Mesenchymal stem cell (in vitro differentiated cells and primary cell): ENCODE results near the gene LTF.
"Not testable (repeated sequence)": the region's sequence is repeated elsewhere in the genome, so short reads cannot be mapped to it uniquely, and the experiment has no call there.

Experiments
- DNase-seq: peaks from one replicate; pipeline ENCODE4 v3.0.0-alpha.2; 2013
- H2AFZ ChIP-seq: one replicate; pipeline ENCODE4 v1.6.1; 2013; ENCODE audit warnings: low read depth, mild to moderate bottlenecking, control low read depth, inconsistent platforms, low read length, moderate library complexity
- H2AK5ac ChIP-seq: 2 replicates; pipeline ENCODE4 v1.6.1; 2013; ENCODE audit warnings: low read length, moderate library complexity, mild to moderate bottlenecking, inconsistent platforms; ENCODE audit not compliant: severe bottlenecking
- H2BK120ac ChIP-seq: one replicate; pipeline ENCODE4 v1.6.1; 2013; ENCODE audit warnings: low read depth, mild to moderate bottlenecking, inconsistent platforms, low read length, moderate library complexity
- H2BK12ac ChIP-seq, 2 experiments: one replicate each; pipeline ENCODE4 v1.6.1; 2013; ENCODE audit warnings: inconsistent platforms in 2 of 2, low read length in 2 of 2, mild to moderate bottlenecking in 2 of 2, moderate library complexity in 2 of 2, control low read depth in 1 of 2
- H2BK15ac ChIP-seq: one replicate; pipeline ENCODE4 v1.6.1; 2013; ENCODE audit warnings: mild to moderate bottlenecking, low read depth, inconsistent platforms; ENCODE audit not compliant: poor library complexity, severe bottlenecking
- H2BK5ac ChIP-seq: 2 replicates; pipeline ENCODE4 v1.6.1; 2013; ENCODE audit warnings: low read depth, mild to moderate bottlenecking, low read length, control low read depth, inconsistent platforms; ENCODE audit not compliant: poor library complexity, severe bottlenecking
- H3K14ac ChIP-seq, 2 experiments: one replicate each; pipeline ENCODE4 v1.6.1; 2013; ENCODE audit warnings: inconsistent platforms in 2 of 2, low read length in 2 of 2, control low read depth in 1 of 2, mild to moderate bottlenecking in 1 of 2, moderate library complexity in 1 of 2
- H3K18ac ChIP-seq, 2 experiments: one replicate each; pipeline ENCODE4 v1.6.1; 2013; ENCODE audit warnings: inconsistent platforms in 2 of 2, low read length in 2 of 2, control low read depth in 1 of 2, low read depth in 1 of 2, mild to moderate bottlenecking in 1 of 2
- H3K23ac ChIP-seq, 2 experiments: one replicate each; pipeline ENCODE4 v1.6.1; 2013; ENCODE audit warnings: inconsistent platforms in 2 of 2, low read length in 2 of 2, mild to moderate bottlenecking in 2 of 2, moderate library complexity in 2 of 2, control low read depth in 1 of 2
- H3K27ac ChIP-seq: 2 replicates; pipeline ENCODE4 v1.5.1; 2013; ENCODE audit warnings: mild to moderate bottlenecking, moderate library complexity, low read length, control low read depth, inconsistent platforms; ENCODE audit not compliant: poor library complexity, severe bottlenecking
- H3K27me3 ChIP-seq, 2 experiments: 2 replicates each; pipeline versions ENCODE4 v1.6.1 to v1.7.0; 2013; ENCODE audit warnings: low read length in 2 of 2, mild to moderate bottlenecking in 2 of 2, moderate library complexity in 2 of 2, control low read depth in 1 of 2, inconsistent platforms in 1 of 2; ENCODE audit not compliant: control insufficient read depth in 1 of 2, insufficient read depth in 1 of 2
- H3K36me3 ChIP-seq, 2 experiments: 2 replicates each; pipeline versions ENCODE4 v1.6.1 to v1.7.0; 2013; ENCODE audit warnings: low read length in 2 of 2, control low read depth in 1 of 2, inconsistent platforms in 1 of 2, low read depth in 1 of 2, mild to moderate bottlenecking in 1 of 2; ENCODE audit not compliant: insufficient read depth in 2 of 2, control insufficient read depth in 1 of 2
- H3K4ac ChIP-seq, 2 experiments: one replicate each; pipeline ENCODE4 v1.6.1; 2013; ENCODE audit warnings: inconsistent platforms in 2 of 2, low read length in 2 of 2, mild to moderate bottlenecking in 2 of 2, moderate library complexity in 2 of 2, control low read depth in 1 of 2, low read depth in 1 of 2
- H3K4me1 ChIP-seq: 2 replicates; pipeline ENCODE4 v1.6.1; 2013; ENCODE audit warnings: low read depth, low read length, control low read depth; ENCODE audit not compliant: control insufficient read depth, insufficient read depth
- H3K4me2 ChIP-seq: 2 replicates; pipeline ENCODE4 v1.6.1; 2013; ENCODE audit warnings: low read length, mild to moderate bottlenecking, inconsistent platforms; ENCODE audit not compliant: poor library complexity, severe bottlenecking
- H3K4me3 ChIP-seq, 2 experiments: 2 replicates each; pipeline versions ENCODE4 v1.5.1 to v1.7.0; 2013; ENCODE audit warnings: low read length in 2 of 2, mild to moderate bottlenecking in 2 of 2, control low read depth in 1 of 2, low read depth in 1 of 2; ENCODE audit not compliant: insufficient read depth in 1 of 2
- H3K79me1 ChIP-seq: replicated peaks from 2 replicates; pipeline ENCODE4 v1.6.1; 2013; ENCODE audit warnings: mild to moderate bottlenecking, control low read depth, low read length, inconsistent platforms; ENCODE audit not compliant: poor library complexity, severe bottlenecking
- H3K9ac ChIP-seq: 2 replicates; pipeline ENCODE4 v1.7.0; 2013; ENCODE audit warnings: mild to moderate bottlenecking, low read length, moderate library complexity
- H3K9me3 ChIP-seq: 2 replicates; pipeline ENCODE4 v1.7.0; 2013; ENCODE audit warnings: mild to moderate bottlenecking, low read length; ENCODE audit not compliant: control insufficient read depth
- H4K8ac ChIP-seq: one replicate; pipeline ENCODE4 v1.6.1; 2013; ENCODE audit warnings: inconsistent platforms, mild to moderate bottlenecking, low read length, moderate library complexity
- H4K91ac ChIP-seq: one replicate; pipeline ENCODE4 v1.6.1; 2013; ENCODE audit warnings: mild to moderate bottlenecking, low read length, inconsistent platforms
- WGBS: methylation state at CpG from one replicate; pipeline ENCODE4 v1.1.7; 2013; ENCODE audit warnings: mixed read lengths; 5-methylcytosine and 5-hydroxymethylcytosine counted together

Gene LTF

GRCh38 chr3:46433841-46434240 lies 30.9 kb downstream of the LTF start:
- Histone ChIP-seq H2AFZ (no peak overlapping the region), H3K4me1 (no peaks in the 10 kb centered on the region), H3K4ac (no peak overlapping the region), H2BK15ac (no peak overlapping the region), H4K8ac (no peak overlapping the region), H3K14ac (no peak overlapping the region), H4K91ac (no peak overlapping the region), H2BK120ac (no peak overlapping the region), H3K23ac (no peak overlapping the region), H3K9me3 (no peaks in the 10 kb centered on the region), H3K4me3 (no peak overlapping the region), H3K18ac (no peak overlapping the region), H3K27ac (no peak overlapping the region), H3K9ac (no peak overlapping the region), H3K79me1 (no peaks in the 10 kb centered on the region), H3K4me2 (no peak overlapping the region), H3K27me3 (peaks cover 17 to 27% of the 10 kb centered on the region in 2 experiments), H2BK12ac (no peak overlapping the region), H3K36me3 (no peaks in the 10 kb centered on the region), H2AK5ac (no peak overlapping the region), H2BK5ac (no peak overlapping the region)
- WGBS = no CpG with 5 or more reads among the region's 1 CpG
- DNase-seq = no peak

GRCh38 chr3:46433118-46433517 lies 31.6 kb downstream of the LTF start:
- peaks cover 17 to 27% of the 10 kb centered on the region in 2 experiments for H3K27me3 ChIP-seq
- H3K14ac ChIP-seq = peak overlapping the region in 1 of 2 experiments; percentile 17
- not testable (repeated sequence) for H2BK12ac ChIP-seq, H4K91ac ChIP-seq, H2AFZ ChIP-seq, H3K9ac ChIP-seq, H3K23ac ChIP-seq, H3K4ac ChIP-seq, H3K36me3 ChIP-seq, H3K79me1 ChIP-seq, H3K27ac ChIP-seq, H3K4me2 ChIP-seq, H3K4me1 ChIP-seq, DNase-seq, H3K4me3 ChIP-seq, H2BK5ac ChIP-seq, H4K8ac ChIP-seq, H2BK120ac ChIP-seq, H2BK15ac ChIP-seq, H2AK5ac ChIP-seq, H3K9me3 ChIP-seq
- peak overlapping the region in 1 of 2 experiments; percentile 7 for H3K18ac ChIP-seq
- WGBS = 46% methylated on average over 4 of the region's 4 CpGs

GRCh38 chr3:46431905-46432304 lies 32.8 kb downstream of the LTF start:
- H2AFZ ChIP-seq, H3K27ac ChIP-seq, H3K4me1 ChIP-seq, H3K79me1 ChIP-seq, H4K8ac ChIP-seq, H3K4me2 ChIP-seq, H3K9ac ChIP-seq, H2BK12ac ChIP-seq, H2BK15ac ChIP-seq, H2BK120ac ChIP-seq, H2AK5ac ChIP-seq, H3K4ac ChIP-seq, H3K4me3 ChIP-seq, H3K14ac ChIP-seq, H3K36me3 ChIP-seq, H3K18ac ChIP-seq, H2BK5ac ChIP-seq, H4K91ac ChIP-seq, DNase-seq, H3K23ac ChIP-seq, H3K9me3 ChIP-seq: not testable (repeated sequence)
- 87% methylated on average over 4 of the region's 5 CpGs for WGBS
- H3K27me3 ChIP-seq = peaks cover 17 to 27% of the 10 kb centered on the region in 2 experiments

DNA sequence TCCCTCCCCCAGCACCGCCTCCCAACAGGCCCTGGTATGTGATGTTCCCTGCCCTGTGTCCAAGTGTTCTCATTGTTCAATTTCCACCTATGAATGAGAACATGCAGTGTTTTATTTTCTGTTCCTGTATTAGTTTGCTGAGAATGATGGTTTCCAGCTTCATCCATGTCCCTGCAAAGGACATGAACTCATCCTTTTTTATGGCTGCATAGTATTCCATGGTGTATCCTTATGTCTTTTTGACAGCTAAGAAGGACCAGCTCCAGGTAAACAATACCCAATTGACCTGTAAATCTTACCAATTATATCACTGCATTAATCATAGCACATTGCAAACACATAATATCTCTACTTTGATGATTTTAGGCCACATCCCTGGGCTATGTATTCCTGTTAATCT lies 33.8 kb downstream of the LTF start:
- H2AFZ ChIP-seq, H3K9ac ChIP-seq, H3K79me1 ChIP-seq, H2BK5ac ChIP-seq, H4K8ac ChIP-seq, H3K23ac ChIP-seq, H3K36me3 ChIP-seq, H3K9me3 ChIP-seq, H3K14ac ChIP-seq, H2BK120ac ChIP-seq, H2BK12ac ChIP-seq, H3K4me1 ChIP-seq, DNase-seq, H3K4me3 ChIP-seq, H3K18ac ChIP-seq, H3K4ac ChIP-seq, H2AK5ac ChIP-seq, H3K27ac ChIP-seq, H3K4me2 ChIP-seq, H2BK15ac ChIP-seq, H4K91ac ChIP-seq: not testable (repeated sequence)
- peaks cover 11 to 21% of the 10 kb centered on the region in 2 experiments for H3K27me3 ChIP-seq
- WGBS = 100% methylated on average over 1 of the region's 1 CpG
